WERI-Rb-1 (cell line): Measurements from ENCODE around the gene MOB1B.
"Not testable (repeated sequence)": the region's sequence is repeated elsewhere in the genome, so short reads cannot be mapped to it uniquely, and the experiment has no call there.

Experiments used
- DNase-seq: peaks from one replicate; pipeline ENCODE4 v3.0.0-alpha.2; 2020
- H3K27ac ChIP-seq: fragments of 250-450 bp; sonication (Bioruptor Pico); 2 replicates; pipeline ENCODE4 v1.5.1; 2020; ENCODE audit warnings: mild to moderate bottlenecking, moderate library complexity
- H3K27me3 ChIP-seq: fragments of 250-450 bp; sonication (Bioruptor Pico); 2 replicates; pipeline ENCODE4 v1.5.1; 2021; ENCODE audit warnings: mild to moderate bottlenecking, low read depth, moderate library complexity; ENCODE audit not compliant: insufficient read depth, severe bottlenecking
- H3K36me3 ChIP-seq: fragments of 250-450 bp; sonication (Bioruptor Pico); 2 replicates; pipeline ENCODE4 v1.5.1; 2020; ENCODE audit warnings: mild to moderate bottlenecking, moderate library complexity
- H3K4me3 ChIP-seq: 2 replicates; pipeline ENCODE4 v1.5.1; 2011; ENCODE audit warnings: low read depth, mild to moderate bottlenecking, control low read depth, low read length
- H3K9me3 ChIP-seq: fragments of 250-450 bp; sonication (Bioruptor Pico); 2 replicates; pipeline ENCODE4 v1.5.1; 2021; ENCODE audit warnings: mild to moderate bottlenecking, moderate library complexity; ENCODE audit not compliant: severe bottlenecking
- CTCF ChIP-seq: IDR thresholded peaks from 2 replicates; pipeline ENCODE4 v1.5.1; 2011; ENCODE audit warnings: low read depth, mild to moderate bottlenecking, control low read depth, inconsistent platforms, low read length

MOB1B gene

GRCh38 chr4:71020611-71021010, 118.4 kb downstream of the MOB1B start:
- Histone ChIP-seq H3K4me3 (no peak overlapping the region), H3K9me3 (no peaks in the 10 kb centered on the region), H3K27ac (no peak overlapping the region), H3K27me3 (no peaks in the 10 kb centered on the region), H3K36me3 (peaks cover 22% of the 10 kb centered on the region)
- DNase-seq = no peak
- TF ChIP-seq CTCF = no peak

- Histone ChIP-seq H3K4me3 (no peak overlapping the region), H3K27ac (no peak overlapping the region), H3K9me3 (no peaks in the 10 kb centered on the region), H3K36me3 (peaks cover 53% of the 10 kb centered on the region), H3K27me3 (no peaks in the 10 kb centered on the region)
- no peak for DNase-seq
- TF ChIP-seq CTCF = no peak
Observed at GRCh38 chr4:71025654-71026053, 123.5 kb downstream of the MOB1B start.

- H3K27ac ChIP-seq = no peak overlapping the region
- no peak for TF ChIP-seq CTCF
- no peak overlapping the region for H3K4me3 ChIP-seq
- no peaks in the 10 kb centered on the region for H3K27me3 ChIP-seq
- no peaks in the 10 kb centered on the region for H3K9me3 ChIP-seq
- H3K36me3 ChIP-seq = peaks cover 53% of the 10 kb centered on the region
- DNase-seq = no peak
Observed at GRCh38 chr4:71026086-71026485, 123.9 kb downstream of the MOB1B start.

- DNase-seq = no peak
- peaks cover 53% of the 10 kb centered on the region for H3K36me3 ChIP-seq
- no peak overlapping the region for H3K4me3 ChIP-seq
- H3K27me3 ChIP-seq = no peaks in the 10 kb centered on the region
- TF ChIP-seq CTCF = no peak
- H3K9me3 ChIP-seq = no peaks in the 10 kb centered on the region
- no peak overlapping the region for H3K27ac ChIP-seq
Observed at GRCh38 chr4:71027611-71028010, 125.4 kb downstream of the MOB1B start.

GRCh38 chr4:71029504-71029903, 127.3 kb downstream of the MOB1B start:
- no peak for TF ChIP-seq CTCF
- Histone ChIP-seq H3K27ac (no peak overlapping the region), H3K36me3 (peaks cover 34% of the 10 kb centered on the region), H3K4me3 (no peak overlapping the region), H3K9me3 (no peaks in the 10 kb centered on the region), H3K27me3 (no peaks in the 10 kb centered on the region)
- no peak for DNase-seq

- H3K36me3 ChIP-seq = peaks cover 24% of the 10 kb centered on the region
- not testable (repeated sequence) for H3K27ac ChIP-seq, H3K4me3 ChIP-seq, H3K9me3 ChIP-seq, H3K27me3 ChIP-seq, DNase-seq
Observed at GRCh38 chr4:71032106-71032505, 129.9 kb downstream of the MOB1B start.
